HK-2 (cell line): ENCODE results near the gene PCARE.
"Not testable (repeated sequence)": the region's sequence is repeated elsewhere in the genome, so short reads cannot be mapped to it uniquely, and the experiment has no call there.

Source experiments
- DNase-seq: peaks from one replicate; pipeline ENCODE4 v3.0.0-alpha.2; 2018; ENCODE audit not compliant: unreplicated experiment

Gene PCARE

GRCh38 chr2:29096969-29097368, 22.6 kb upstream of the PCARE start:
- no peak for DNase-seq

- DNase-seq: not testable (repeated sequence)
Observed at GRCh38 chr2:29090311-29090710, 16.0 kb upstream of the PCARE start.

GRCh38 chr2:29084554-29084953, 10.2 kb upstream of the PCARE start:
- no peak for DNase-seq

GRCh38 chr2:29082804-29083495, 8.6 kb upstream of the PCARE start:
- DNase-seq: no peak

GRCh38 chr2:29080886-29081743, 6.8 kb upstream of the PCARE start:
- DNase-seq: no peak

GRCh38 chr2:29079887-29080286, 5.6 kb upstream of the PCARE start:
- DNase-seq: no peak

- DNase-seq: no peak
Observed at GRCh38 chr2:29075894-29076705, 1.8 kb upstream of the PCARE start.

GRCh38 chr2:29073933-29074332, 390 bp downstream of the PCARE start:
- DNase-seq: no peak

- DNase-seq: no peak
Observed at GRCh38 chr2:29072971-29073725, 1.2 kb downstream of the PCARE start.

GRCh38 chr2:29072251-29072650, 2.1 kb downstream of the PCARE start:
- DNase-seq: no peak

- DNase-seq: no peak
Observed at GRCh38 chr2:29071032-29071975, 3.0 kb downstream of the PCARE start.

GRCh38 chr2:29070526-29070925, 3.8 kb downstream of the PCARE start:
- DNase-seq: no peak

- DNase-seq: no peak
Observed at GRCh38 chr2:29068513-29068912, 5.8 kb downstream of the PCARE start.

GRCh38 chr2:29066997-29067605, 7.2 kb downstream of the PCARE start:
- no peak for DNase-seq

GRCh38 chr2:29066271-29066860, 8.0 kb downstream of the PCARE start:
- no peak for DNase-seq

GRCh38 chr2:29065068-29065811, 9.1 kb downstream of the PCARE start:
- DNase-seq: no peak

- DNase-seq: no peak
Observed at GRCh38 chr2:29064746-29065067, 9.6 kb downstream of the PCARE start.

- no peak for DNase-seq
Observed at GRCh38 chr2:29064346-29064715, 10.0 kb downstream of the PCARE start.
